Stimulated activated CD8-positive, alpha-beta memory T cell treated with anti-CD3 and anti-CD28 coated beads, Interleukin-7, amount 100 ng/mL, for 1 hour (primary cell): ENCODE data around the gene MYOM1.
"Not testable (repeated sequence)": the region's sequence is repeated elsewhere in the genome, so short reads cannot be mapped to it uniquely, and the experiment has no call there.

Experiments used
- DNase-seq, 2 donors: peaks; one replicate each; pipeline ENCODE4 v3.0.0-alpha.2; 2020; ENCODE audit warnings: low read depth in 2 of 2

The MYOM1 gene

DNA sequence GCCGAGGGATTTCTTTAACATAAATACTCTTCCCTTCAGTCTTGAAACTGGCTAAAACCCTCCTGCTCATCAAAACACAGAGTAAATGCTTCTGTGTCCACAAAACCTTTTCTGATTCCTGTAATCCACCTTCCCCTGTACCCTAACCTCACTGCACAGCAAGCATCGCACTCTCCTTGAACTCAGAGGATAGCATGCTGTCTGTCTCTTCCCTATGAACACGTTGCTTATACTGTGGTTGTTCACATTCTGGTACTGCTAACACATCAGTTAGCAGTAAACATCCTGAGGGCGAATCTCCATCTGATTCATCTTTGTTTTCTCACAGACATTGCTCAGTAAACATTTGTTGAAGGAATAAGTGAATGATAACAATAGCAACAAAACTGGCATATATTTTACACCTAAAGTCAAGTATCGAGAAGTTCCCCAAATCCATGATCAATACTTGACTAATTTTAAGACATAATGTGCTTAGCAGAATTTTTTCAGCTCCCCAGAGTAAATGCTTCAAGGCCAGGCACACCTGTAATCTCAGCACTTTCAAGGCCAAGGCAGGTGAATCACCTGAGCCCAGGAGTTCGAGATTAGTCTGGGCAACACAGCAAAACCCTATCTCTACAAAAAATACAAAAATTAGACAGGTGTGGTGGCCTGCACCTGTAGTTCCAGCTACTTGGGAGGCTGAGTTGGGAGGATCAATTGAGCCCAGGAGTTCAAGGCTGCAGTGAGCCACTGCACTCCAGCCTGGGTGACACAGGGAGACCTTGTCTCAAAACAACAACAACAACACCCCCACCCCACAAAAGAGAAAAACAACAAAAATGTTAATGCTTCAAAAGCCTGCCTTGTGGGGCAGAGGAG, 161.2 kb downstream of the MYOM1 start:
- no peak for DNase-seq

DNA sequence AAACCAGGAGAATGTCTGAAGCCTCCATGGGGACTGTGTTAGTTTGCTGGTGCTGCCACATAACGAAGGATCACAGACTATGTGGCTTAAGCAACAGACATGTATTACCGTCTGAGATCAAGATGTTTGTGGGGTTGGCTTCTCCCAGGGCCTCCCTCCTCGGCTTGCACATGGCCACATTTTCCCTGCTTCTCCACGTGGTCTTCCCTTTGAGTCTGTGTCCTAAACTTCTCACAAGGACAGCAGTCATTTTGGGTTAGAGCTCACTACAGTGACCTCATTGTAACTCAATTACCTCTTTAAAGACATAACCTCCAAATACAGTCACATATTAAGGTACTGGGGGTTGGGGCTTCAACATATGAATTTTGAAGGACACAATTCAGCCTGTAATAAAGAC, 162.2 kb downstream of the MYOM1 start:
- DNase-seq, result no peak

GRCh38 chr18:3056311-3056710, 163.5 kb downstream of the MYOM1 start:
- no peak for DNase-seq

DNA sequence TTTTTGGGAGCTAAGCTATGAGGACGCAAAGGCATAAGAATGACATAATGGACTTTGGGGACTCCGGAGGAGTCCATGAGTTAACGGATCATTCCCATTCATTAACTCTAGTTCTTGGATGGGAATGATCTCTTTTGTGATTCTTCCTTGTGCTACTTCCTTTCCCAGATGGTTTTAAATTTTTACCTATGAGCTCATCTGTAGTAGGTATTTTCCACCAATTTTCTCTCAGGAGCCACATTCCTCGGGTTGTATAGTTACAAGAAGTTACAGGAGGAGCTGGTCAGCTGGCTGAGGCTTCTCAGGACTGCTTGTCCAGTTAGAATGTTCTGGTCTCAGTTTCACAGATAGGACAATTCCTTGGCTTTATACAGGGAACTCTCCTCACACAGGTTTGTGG, 164.0 kb downstream of the MYOM1 start:
- no peak for DNase-seq

DNA sequence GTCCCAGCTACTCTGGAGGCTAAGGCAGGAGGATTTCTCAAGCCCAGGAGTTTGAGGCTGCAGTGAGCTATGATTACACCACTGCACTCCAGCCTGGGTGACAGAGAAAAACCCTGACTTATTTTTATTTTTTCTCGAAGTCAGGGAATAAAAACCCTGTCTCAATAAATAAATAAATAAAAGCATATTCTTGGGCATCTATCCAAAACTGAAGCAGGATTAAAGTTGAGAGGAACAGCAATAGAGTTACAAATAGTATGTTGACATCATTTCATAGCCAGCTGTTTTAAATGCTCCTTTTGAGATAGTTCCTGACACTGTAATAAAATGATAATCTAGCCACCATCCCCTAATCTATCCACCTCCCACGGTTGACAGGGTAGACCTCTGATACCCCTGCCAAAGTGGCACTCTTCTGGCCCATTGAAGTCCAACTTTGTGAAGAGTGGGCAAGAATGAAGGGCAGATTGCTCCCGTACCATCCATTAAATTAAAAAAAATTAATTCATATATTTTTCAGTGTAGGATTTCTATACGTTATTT, 164.5 kb downstream of the MYOM1 start:
- no peak for DNase-seq

DNA sequence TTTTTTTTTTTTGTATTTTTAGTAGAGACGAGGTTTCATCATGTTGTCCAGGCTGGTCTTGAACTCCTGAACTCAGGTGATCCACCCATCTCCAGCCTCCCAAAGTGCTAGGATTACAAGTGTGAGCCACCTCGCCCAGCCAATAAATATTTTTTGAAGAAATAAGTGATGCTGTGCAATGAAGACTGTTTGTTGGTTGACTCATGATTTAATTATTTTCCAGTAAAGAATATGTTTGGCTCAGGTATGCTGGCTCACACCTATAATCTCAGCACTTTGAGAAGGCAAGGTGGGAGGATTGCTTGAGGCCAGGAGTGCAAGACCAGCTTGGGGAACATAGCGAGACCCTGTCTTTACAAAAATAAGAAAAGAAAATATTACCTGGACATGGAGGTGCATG, 165.0 kb downstream of the MYOM1 start:
- DNase-seq, result no peak

DNA sequence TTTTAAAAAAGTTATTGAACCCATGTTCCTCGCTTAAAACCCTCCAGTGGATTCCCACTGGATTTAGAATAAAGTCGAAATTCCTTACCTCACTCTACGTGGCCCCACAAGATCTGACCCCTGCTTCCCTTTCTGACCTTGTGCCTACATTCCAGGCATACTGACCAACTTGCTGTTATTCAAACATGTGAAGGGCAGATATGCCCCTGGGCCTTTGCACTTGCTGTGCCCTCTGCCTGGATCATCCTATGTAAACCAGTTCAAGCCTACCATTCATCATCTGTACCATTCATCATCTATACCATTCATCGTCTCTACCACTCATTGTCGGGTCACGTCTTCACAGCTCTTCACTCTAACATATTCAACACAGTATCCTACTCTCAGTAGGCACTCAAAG, 165.6 kb downstream of the MYOM1 start:
- DNase-seq, result no peak

DNA sequence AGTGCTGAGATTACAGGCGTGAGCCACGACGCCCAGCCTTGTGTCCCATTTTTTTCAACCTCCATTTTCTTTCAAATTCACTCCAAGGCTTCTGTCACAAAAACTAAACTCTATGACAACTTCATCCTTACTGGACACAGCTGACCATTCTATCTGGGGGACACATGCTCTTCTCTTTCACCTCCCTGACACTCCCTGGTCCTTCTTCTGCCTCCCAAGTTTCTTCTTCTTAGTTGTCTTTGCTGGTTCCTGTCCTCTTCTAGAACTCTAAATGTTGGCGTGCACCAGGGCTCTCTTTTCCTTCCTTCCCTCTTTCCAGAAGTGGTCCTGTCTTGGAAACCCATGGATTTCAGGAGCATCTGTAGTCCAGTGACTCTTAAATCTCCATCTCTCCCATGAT, 166.7 kb downstream of the MYOM1 start:
- no peak for DNase-seq

GRCh38 chr18:3052411-3052758, 167.4 kb downstream of the MYOM1 start:
- no peak for DNase-seq

GRCh38 chr18:3051718-3052410, 167.9 kb downstream of the MYOM1 start:
- no peak for DNase-seq

- not testable (repeated sequence) for DNase-seq
Measured at GRCh38 chr18:3049897-3050454, 169.8 kb downstream of the MYOM1 start.

DNA sequence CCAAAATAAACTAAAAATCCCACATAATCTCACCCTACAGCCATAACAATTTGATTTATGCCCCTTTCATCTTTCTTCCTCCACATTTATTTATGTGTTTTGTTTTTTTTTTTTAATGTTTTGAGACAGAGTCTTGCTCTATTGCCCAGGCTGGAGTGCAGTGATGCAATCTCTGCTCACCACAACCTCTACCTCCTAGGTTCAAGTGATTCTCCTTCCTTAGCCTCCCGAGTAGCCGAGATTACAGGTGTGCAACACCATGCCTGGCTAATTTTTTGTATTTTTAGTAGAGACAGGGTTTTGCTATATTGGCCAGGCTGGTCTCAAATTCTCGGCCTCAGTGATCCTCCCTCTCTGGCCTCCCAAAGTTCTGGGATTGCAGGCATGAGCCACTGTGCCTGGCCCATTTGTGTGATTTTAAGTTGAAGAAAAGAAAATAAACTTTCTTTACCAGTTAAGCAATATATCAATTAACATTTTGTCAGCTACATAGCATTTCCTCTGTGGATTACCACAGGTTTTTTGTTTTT, 170.9 kb downstream of the MYOM1 start:
- no peak for DNase-seq

DNA sequence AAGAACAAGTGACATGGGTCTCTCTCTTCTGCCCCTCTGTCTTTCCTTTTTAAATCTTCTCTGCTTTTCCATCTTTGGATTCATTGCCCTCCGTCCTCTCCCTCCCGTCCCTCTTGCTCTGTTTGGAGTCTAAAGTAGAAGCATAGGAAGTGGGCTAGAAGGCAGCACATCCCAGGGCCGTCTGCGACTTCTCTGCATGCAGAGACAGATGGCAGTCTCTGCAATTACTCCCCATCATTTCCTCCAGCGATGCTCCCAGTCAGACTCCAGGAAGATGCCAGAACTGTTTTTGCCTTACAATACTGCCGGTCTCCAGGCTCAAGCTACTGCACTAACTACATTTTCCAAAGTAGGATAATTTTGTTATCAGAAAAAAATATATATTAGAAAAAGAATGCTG, 171.6 kb downstream of the MYOM1 start:
- DNase-seq, result no peak

GRCh38 chr18:3046216-3046808, 173.5 kb downstream of the MYOM1 start:
- no peak for DNase-seq

GRCh38 chr18:3044931-3045698, 174.7 kb downstream of the MYOM1 start:
- DNase-seq, result no peak

GRCh38 chr18:3042379-3042778, 177.4 kb downstream of the MYOM1 start:
- DNase-seq, result no peak

- no peak for DNase-seq
Measured at GRCh38 chr18:3041843-3042242, 177.9 kb downstream of the MYOM1 start.

GRCh38 chr18:3040881-3041280, 178.9 kb downstream of the MYOM1 start:
- no peak for DNase-seq

DNA sequence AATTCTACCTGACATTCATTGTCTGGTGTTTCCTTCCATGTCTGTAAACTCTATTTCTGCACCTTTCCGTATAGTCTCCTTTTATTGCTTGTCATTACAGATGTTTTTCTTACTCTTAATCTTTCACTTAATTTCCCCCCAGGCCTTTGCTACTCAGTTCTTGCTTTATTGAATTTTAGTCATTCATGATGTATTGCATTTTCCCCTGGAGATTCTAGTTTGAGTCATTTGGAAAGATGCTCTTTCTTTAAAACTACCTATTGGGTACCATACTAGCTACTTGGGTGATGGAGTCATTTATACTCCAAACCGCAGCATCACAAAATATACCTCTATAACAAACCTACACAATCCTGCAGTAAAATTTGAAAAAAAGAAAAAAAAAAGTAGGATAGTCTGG, 179.6 kb downstream of the MYOM1 start:
- DNase-seq, result no peak

- DNase-seq, result no peak
Measured at GRCh38 chr18:3037423-3037915, 182.3 kb downstream of the MYOM1 start.

GRCh38 chr18:3036108-3036507, 183.7 kb downstream of the MYOM1 start:
- no peak for DNase-seq
